DOHH2 (cell line): ENCODE data around the gene ADRA2B.

Experiments
- CTCF ChIP-seq: fragments of 200-600 bp; sonication (generic); IDR thresholded peaks from one replicate; pipeline ENCODE4 v1.5.1; 2014; ENCODE audit warnings: antibody characterized with exemption, mild to moderate bottlenecking, low read depth, low read length; ENCODE audit not compliant: poor library complexity, severe bottlenecking
- EZH2phosphoT487 ChIP-seq: fragments of 200-600 bp; sonication (generic); IDR thresholded peaks from 2 replicates; pipeline ENCODE4 v1.6.1; 2017; ENCODE audit warnings: borderline replicate concordance, mild to moderate bottlenecking, antibody characterized with exemption, low read length, moderate library complexity, mixed read lengths

- no peak for TF ChIP-seq CTCF
- no peak for TF ChIP-seq EZH2phosphoT487
Observed at GRCh38 chr2:96152304-96153161, 36.2 kb upstream of the ADRA2B start.
